Pons (tissue), 1 donor: Measurements from ENCODE around the gene FLCN.
"Not testable (repeated sequence)": the region's sequence is repeated elsewhere in the genome, so short reads cannot be mapped to it uniquely, and the experiment has no call there.

Experiments used
- DNase-seq: peaks from one replicate; pipeline ENCODE4 v3.0.0-alpha.2; 2016; ENCODE audit warnings: low spot score

FLCN gene

GRCh38 chr17:17184985-17185757 lies 51.8 kb downstream of the FLCN start:
- not testable (repeated sequence) for DNase-seq

- no peak for DNase-seq
Measured at GRCh38 chr17:17183744-17184143, 53.2 kb downstream of the FLCN start.

DNA sequence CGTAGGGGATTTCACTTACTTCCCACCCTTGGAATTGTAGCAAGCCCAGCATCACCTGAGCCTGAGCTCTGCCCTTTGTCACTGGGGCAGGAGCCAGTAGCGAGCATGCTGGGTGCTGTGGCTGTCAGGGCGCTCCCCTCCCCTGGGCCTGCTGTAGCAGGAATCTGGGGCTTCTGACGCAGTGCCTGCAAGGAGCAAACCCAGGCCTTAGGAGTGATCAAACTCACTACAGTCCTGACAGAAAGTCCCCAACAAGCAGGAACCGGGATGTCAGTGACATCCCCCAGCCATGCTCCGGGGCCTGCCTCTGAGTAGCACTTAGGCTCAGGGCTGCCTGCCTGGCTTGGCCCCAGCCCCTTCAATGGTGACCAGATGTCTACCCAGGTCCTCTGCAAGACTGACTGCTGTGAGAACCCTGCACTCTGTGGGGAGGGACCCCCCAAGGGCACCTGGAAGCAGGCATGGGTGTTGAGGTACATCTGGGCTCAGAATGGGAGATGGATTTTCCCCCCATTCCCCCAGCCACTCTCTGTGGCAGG lies 54.3 kb downstream of the FLCN start:
- no peak for DNase-seq

DNA sequence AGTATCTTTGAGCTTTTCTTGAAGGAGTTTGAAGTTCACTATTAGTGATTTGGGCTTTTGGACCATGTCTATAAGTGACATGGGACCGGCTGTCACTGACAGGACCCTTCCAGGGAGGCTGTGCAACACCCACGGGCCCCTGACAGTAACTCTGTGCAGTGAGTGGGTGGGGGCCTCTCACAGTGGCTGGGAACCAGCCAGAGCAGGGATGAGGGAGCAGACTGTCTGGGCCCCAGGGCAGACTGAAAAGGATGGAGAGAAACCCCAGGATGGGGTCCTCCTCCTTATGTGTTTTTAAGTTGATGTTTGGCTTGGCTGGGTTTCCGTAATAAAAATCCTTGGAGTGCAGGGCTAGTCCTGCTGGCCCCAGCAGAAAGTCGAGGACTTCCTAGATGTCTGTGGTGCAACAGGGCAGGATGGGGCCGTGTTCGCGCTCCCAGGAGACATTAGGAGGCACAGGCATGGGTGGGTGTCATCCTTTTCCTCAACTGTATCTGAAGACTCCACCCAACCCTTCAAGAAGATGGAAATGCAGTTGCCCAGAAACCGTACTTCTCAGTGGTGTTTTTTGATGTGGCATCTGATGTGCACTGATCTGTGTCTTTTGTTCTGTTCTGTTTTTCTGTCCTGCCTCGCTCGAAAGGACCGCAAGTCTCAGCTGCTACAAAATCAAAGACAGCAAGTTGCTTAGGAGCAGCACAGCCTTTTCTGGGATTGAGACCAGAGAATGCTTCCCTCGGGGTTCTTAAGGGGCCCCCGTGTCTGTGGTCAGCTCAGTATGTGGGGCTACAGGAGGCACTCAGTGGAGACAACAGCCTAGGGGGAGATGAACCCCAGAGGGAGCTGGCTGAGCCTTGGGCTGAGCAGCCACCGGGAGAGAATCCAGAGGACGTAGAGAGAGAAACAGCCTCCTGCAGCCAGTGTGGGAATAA lies 55.0 kb downstream of the FLCN start:
- DNase-seq: no peak

- DNase-seq: no peak
Measured at GRCh38 chr17:17180741-17181525, 56.0 kb downstream of the FLCN start.

- DNase-seq: no peak
Measured at GRCh38 chr17:17180141-17180603, 56.8 kb downstream of the FLCN start.

DNA sequence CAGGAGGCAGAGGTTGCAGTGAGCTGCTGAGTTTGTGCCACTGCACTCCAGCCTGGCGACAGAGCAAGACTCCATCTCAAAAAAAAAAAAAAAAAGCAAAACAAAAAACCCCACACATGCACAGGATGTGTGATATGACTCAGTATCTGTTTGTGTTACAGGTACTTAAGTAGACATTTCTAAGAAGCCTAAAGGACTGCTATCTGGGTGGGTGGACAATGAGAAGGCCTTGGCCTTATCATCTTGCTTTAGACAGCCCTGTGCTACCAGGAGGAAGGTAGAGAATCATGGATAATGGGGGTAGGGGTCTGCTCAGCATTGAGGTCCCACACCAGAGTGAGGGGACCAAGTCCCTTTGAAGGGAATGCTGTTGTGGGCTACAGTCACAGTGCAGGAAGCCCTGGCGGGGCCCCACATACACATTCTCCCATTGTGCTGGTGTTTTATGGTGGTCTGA lies 57.6 kb downstream of the FLCN start:
- no peak for DNase-seq

- no peak for DNase-seq
Measured at GRCh38 chr17:17177176-17177575, 59.8 kb downstream of the FLCN start.

GRCh38 chr17:17176341-17176740 lies 60.6 kb downstream of the FLCN start:
- DNase-seq: no peak

DNA sequence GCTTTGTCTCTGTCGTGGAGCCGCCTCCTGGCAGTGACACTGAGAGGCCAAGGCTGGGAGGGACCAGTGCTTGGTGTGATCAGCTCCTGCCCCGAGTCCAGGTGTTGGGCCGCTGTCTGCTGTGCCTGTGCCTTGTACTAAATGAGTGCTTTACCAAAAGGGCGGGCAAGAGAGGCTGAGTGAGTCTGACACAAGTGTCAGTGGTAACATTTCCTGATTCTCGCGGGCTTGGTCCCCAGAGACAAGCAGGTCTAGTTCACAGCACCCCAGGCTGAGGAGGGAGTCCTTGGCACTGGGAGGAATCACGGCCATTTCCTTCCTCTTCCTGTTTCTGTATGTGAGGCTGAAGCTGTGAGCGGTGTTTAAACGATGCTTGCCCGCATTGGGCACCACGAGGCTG lies 61.1 kb downstream of the FLCN start:
- no peak for DNase-seq

GRCh38 chr17:17175340-17175739 lies 61.6 kb downstream of the FLCN start:
- DNase-seq: no peak

DNA sequence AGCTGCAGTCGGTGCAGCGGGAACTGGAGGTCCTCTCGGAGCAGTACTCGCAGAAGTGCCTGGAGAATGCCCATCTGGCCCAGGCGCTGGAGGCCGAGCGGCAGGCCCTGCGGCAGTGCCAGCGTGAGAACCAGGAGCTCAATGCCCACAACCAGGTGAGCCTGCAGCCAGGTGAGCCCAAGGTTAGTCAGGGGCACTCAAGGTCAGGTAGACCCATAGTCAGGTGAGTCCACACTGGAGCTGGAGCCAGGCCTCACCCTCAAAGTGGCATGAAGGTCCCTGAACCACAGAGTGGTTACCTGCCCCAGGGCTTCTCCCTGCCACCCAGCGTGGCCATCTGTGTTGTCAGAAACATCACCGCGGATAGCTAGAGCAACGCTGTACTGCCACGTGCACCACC lies 63.0 kb downstream of the FLCN start:
- DNase-seq: no peak

DNA sequence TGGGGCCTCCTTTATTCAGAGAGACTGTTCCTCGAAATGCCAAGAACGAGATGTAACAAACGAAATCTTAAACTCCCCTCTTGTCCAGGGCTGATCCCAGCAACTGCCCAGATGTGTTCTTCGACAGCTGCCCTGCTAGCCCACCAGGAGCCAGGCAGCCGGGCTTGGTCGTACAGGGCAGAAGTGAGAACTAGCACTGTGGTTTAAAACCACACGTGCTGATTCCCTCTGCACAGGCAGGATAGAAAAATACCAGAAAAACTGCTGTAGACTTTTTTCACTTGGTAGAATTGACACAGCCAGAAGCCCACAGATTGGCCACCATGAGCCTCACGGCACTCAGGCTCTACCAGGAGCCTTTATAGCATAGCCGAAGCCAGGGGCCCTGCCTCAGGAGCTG lies 64.0 kb downstream of the FLCN start:
- no peak for DNase-seq

DNA sequence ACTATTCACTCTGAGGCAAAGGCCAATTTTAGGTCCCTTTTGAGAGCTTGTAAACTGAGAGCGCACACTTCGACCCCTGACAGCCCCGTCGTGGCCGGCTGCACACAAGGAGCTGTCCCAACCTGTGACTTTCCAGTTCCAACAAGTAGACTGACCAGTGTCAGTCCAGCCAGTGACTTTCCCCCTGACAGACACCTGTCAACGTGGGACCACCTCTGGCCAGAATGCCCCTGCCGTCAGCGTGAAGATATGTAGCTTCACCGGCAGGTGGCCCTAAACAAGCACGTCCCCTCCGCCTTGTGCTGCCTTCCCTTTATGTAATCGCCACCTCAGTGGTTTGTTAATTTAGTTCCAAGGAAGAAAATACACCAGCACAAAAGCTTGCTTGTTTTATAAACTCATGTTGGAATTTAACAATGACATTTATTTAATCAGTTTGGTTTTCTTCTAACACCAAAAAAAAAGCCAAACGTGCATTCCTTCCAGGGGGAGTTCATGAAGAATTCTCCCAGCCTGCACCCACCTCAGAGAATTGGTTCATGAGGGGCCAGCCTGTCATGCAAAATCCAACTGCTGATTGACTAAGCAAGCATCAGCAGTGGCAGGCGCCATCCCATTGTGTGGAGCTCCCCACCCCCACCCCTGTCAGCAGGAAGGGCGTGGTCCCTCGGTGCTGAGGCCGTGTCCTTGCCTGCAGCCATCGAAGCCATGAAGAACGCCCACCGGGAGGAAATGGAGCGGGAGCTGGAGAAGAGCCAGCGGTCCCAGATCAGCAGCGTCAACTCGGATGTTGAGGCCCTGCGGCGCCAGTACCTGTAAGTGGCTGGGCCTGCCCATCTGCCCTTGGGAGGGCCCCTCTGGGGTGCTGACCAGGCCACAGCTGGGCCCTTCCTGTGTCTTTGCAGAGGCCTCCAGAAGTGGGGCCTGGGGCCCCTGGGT lies 64.7 kb downstream of the FLCN start:
- peak; percentile 35 for DNase-seq

- no peak for DNase-seq
Measured at GRCh38 chr17:17171186-17171585, 65.8 kb downstream of the FLCN start.

GRCh38 chr17:17170346-17170985 lies 66.5 kb downstream of the FLCN start:
- DNase-seq: no peak

GRCh38 chr17:17169396-17169795 lies 67.6 kb downstream of the FLCN start:
- DNase-seq: no peak

DNA sequence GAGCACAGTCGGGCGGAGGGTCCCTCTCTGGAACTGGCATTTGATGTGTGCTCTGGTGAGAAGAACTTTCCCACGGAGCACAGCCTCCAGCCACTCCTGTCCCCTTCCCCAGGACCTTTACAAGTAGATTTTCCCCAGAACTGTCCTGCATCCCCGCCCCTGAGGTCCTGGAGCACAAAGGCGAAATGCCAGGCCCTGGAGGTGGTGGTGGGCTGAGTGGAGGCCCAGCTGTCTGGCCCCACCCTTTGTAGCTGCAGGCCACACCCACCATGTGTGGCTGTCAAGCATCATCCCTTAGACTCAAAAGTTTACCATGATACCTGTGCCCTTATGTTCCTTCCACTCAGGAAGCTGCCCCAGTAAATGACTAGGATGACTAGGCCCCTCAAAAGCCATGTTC lies 68.6 kb downstream of the FLCN start:
- no peak for DNase-seq

DNA sequence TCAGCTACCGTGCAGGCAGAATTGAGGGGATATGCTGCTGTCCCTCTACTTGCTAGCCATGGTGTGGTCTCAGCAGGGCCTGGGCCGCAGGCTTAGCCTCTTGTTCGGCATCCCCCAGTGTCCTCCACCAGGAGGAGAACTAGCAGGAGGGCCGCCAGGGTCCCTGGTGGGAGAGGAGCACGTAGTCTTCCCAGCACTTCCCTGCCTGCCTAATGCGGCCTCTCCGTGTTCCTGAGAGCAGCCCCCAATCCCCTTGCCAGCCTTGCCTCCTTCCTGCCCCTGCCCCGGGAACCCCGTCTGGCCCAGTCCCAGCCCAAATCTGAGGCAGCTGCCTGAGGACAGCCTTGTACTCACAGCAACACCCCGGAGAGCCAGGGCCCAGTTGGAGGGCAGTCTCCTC lies 69.0 kb downstream of the FLCN start:
- no peak for DNase-seq

- no peak for DNase-seq
Measured at GRCh38 chr17:17167356-17167755, 69.6 kb downstream of the FLCN start.
